Esophagus muscularis mucosa (tissue), 4 donors: ENCODE results near the gene FGFR2.

Source experiments
- EP300 ChIP-seq: sonication (generic); formaldehyde crosslinking; IDR thresholded peaks from one replicate; pipeline ENCODE4 v1.6.1; 2017; ENCODE audit warnings: antibody characterized with exemption
- POLR2A ChIP-seq: fragments of 450-650 bp; IDR thresholded peaks from one replicate; pipeline ENCODE4 v1.6.1; 2017; ENCODE audit warnings: antibody characterized with exemption, moderate library complexity, mild to moderate bottlenecking, low read depth
- TF ChIP-seq, protein P1 (sequence below), 3 experiments: fragments of 200-600 bp in 2 of 3; fragments of 450-650 bp in 1 of 3; sonication (generic) in 2 of 3; IDR thresholded peaks; one replicate each; pipeline ENCODE4 v1.5.1; 2017 to 2019; ENCODE audit warnings: antibody characterized with exemption in 3 of 3, mild to moderate bottlenecking in 2 of 3, moderate library complexity in 1 of 3

DNA sequence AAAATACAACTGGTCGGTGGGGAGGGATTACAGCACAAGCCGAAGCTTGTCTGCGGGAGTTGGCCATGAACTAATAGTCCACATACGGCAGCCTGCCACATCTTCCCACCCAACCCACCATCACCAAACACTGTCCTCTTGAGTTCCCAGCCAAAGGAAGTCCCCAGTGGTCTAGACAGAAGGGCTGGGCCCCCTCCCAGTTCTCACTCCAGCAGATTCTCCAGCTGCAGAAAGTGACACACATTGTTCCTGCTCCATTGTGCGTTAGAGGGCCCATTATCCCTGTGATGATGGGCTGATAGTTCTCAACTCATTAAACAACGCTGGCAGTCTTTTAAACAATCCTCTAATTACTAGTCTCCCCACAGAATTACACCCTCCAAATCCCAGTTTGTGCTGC is 148.0 kb downstream of the FGFR2 start:
- no peak for TF ChIP-seq EP300
- TF ChIP-seq, protein P1, sequence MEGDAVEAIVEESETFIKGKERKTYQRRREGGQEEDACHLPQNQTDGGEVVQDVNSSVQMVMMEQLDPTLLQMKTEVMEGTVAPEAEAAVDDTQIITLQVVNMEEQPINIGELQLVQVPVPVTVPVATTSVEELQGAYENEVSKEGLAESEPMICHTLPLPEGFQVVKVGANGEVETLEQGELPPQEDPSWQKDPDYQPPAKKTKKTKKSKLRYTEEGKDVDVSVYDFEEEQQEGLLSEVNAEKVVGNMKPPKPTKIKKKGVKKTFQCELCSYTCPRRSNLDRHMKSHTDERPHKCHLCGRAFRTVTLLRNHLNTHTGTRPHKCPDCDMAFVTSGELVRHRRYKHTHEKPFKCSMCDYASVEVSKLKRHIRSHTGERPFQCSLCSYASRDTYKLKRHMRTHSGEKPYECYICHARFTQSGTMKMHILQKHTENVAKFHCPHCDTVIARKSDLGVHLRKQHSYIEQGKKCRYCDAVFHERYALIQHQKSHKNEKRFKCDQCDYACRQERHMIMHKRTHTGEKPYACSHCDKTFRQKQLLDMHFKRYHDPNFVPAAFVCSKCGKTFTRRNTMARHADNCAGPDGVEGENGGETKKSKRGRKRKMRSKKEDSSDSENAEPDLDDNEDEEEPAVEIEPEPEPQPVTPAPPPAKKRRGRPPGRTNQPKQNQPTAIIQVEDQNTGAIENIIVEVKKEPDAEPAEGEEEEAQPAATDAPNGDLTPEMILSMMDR (IDR thresholded peaks at IDR 0.05) = no peak
- no peak for TF ChIP-seq POLR2A
